GM18867 (cell line): ENCODE data around the gene VSIR.

Experiments
- ATAC-seq: cut with Tn5 transposase; IDR thresholded peaks from one replicate; pipeline ENCODE4 v1.9.1; 2021; ENCODE audit warnings: mild to moderate bottlenecking, moderate library complexity; ENCODE audit not compliant: unreplicated experiment

Gene VSIR

DNA sequence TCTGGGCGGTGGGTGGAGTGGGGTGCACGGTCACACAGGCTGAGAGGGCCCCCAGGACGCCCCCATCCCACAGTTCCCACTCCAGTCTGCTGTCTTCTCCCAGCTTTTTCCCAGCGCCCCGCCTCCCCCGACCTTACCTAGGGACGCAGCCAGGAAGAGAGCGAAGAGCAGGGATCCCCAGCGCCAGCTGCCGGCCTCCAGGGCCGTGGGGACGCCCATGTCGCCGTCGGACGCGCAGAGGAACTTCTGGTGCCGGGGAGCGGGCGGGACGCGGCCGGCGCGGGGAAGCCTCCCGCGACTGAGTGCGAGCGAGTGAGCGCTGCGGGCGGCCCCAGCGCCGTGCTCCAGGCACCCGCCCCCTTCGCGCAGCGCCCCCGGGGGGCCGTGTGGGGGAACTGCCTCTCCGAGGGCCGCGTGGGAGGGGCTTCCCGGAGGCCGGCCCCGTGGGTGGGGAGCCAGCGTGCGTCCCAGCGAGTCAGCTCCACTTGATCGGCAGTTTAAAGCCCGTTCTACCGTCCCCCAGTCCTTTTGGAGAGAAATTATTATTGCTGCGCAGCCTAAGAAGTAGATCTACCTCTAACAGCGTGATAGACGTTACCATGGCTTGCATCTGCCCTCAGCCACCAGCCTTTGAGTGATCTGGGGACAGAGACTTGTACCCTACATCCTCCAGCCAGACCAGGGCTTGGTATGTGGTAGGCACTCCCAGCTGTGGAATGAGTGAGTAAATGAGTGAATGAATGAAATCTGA, at the start of gene VSIR:
Gene VSIR, minus strand, starts transcription at position 300 of the 751 bp plus-strand sequence. Its CDS starts 81 bp downstream, at position 219.
- peak; percentile 60 for ATAC-seq

DNA sequence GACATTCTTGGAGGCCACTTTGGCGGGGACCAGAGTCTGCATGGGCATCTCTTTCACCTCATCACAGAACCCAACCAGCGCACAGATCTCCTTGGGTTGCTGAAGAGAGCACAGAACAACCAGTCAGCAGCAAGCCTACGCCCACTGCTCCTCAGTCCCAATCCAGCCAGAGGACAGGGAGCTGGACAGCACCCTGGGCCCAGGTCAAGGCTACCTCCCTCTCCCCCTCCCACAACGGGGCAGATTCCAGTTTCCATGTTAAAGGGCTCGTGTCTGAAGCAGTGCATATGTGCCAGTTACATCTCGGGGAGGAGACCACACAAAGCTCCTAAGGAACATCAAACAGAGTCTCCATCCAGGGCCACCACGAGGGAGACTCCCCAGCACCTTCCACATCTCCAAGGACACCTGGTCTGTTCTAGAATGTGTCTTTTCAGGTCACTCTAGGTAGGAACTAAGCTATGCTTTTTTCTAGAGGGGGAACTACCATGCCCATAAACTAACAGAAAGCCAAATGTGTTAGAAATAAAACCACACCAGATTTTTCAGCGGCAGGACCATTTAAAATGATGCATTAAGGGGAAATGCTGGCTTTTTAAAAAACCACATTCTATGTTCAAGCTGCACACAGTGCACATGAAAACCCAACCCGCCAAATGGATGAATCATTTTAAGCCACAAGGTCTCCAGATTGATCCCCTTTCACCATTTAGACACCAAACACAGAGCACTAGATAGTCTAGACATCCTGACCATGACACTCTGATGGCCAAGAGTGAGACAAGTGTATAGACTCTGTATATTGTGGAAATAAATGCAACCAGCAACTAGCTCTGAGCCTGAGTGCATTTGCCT, 48.8 kb upstream of the VSIR start:
- ATAC-seq = no peak

DNA sequence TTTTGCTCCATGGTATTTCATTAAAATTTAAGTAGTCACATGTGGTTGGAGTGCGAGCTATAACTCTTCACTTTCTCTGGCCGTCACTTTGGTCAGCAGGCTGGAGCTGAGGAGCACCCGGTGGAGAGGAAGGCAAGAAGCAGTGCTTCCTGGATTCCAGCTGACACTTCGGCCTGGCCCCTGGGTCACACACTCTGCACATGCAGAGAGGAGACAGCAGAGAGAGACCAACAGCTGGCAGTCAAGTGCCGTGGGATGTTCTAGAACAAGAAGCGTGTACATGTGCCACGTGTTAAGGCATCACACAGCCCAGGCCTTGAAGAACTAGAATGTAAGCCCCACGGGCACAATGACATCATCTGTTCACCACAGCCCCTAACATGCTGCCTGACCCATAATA, 47.6 kb upstream of the VSIR start:
- no peak for ATAC-seq

DNA sequence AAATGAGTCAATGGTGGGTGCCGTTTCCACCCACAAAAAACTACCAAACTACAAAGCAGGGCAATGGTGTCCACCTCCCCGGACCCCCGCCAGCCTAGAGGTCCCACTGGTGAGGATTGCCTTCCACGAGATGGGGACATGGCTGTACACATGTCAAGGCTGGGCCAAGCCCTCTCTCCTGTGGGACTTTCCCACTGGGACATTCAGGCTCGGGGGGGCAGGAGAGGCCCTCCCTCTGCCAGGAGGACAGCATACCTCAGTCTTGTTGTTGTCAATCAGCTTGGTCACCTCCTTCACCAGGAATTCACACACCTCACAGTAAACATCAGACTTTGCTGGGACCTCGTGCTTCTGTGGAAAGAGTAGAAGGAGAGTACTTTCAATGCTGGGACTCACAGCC, 46.7 kb upstream of the VSIR start:
- ATAC-seq = no peak

DNA sequence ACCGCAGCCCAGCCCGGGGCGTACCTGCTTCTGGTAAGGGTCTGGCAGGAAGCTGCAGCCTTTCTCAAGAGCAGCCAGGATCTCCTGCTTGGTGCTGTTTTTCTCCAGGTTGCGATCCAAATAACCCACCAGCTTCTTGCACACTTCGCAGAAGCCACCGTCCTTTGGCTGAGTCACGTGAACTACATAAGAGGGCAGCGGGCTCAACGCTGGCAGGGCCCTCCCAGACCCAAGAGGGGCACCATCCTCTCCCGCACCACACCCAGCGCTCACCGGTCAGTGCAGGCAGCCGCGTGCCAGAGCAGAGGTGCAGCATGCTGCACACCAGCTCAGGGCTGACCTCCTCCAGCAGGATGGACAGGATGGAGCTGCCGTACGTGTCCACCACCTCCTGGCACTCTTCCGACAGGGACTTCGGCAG, 46.1 kb upstream of the VSIR start:
- ATAC-seq = no peak

DNA sequence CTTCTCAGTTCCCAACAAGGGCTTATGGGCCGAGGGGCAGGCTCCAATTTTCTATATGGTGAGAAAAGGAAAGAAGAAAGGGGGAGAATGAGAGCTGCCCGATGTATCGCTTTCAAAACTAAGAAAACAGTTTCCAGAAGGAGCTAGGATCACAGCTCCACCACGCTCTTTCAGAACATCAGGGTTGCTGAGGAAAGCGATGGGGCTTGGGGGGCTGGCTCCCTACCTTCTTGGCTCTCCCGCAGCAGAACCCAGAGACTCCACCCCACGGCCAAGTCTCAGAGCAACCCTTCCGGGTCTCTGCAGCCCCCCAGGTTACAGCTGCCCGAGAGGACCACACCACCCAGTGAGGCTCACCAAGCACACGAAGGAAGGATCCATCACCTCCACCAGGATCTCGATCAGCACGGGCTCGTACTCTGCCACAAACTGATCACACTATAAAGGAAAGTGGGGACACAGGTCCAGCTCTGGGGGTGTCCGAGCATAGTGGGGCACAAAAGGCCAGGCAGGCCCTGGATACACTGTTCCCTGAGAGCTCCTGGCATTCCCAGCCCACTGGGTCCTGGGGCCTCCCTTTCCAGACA, 45.4 kb upstream of the VSIR start:
- ATAC-seq = no peak

DNA sequence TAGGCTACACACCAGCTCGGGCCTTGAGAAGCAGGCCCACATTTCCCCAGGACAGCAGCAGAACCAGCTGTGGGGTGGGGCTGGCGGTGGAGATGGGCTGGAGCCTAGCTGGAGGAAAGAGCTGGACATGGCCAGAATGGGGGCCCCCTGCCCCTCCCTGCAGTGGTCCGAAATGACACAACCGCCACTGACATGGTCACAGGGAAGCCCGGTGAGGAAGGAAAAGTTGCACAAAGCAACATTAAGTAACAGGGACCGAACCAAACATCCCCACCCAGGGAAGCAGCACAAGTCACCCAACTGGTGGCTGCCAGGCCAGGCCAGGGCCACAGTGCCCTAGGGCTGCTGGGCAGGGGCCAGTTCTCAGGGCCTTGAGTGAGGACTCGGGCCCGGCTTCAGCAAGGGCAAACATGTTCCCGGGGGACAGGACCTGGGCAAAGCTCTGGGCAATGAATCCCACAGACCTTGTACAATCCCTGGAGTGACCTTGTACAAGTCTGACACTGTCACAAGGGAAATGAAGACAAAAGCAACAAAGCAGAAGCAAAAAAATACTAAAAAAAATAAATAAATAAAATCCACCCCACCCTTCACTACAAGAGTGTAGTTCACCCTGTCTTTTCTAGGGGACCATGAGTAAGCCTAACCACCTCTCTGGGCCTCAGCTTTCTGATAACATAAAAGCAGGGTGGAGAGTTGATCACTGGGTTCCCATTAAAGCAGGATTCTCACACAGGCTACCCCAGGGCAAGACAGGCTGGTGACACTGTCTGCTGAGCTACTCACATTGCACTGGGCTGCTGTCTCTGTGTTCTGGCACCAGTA, 44.7 kb upstream of the VSIR start:
- ATAC-seq = no peak

DNA sequence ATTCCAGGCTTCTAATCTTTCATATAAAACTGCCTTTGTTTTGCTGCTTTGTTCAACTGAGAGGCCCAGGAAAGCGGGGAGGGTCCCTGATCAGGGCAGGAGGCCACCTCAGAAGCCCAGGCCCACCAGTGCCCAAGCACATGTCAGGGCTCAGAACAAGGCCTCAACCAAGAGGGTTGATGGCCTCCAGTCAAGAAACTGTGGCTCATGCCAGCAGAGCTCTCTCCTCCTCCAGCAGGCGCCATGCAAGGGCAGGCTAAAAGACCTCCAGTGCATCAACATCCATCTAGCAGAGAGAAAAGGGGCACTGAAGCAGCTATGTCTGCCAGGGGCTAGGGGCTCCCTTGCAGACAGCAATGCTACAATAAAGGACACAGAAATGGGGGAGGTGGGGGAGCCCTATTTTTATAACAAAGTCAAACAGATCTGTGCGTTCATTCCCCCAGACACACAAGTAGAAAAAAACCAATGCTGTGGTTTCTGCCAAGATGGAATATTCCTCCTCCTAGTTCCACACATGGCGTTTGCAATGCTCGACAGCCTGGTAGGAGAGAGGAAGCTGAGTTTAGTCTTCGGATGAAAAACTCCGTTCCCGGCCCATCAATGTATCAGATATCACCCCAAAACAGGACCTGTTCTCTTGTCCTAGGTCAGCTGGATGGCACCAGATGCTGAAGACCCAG, 43.8 kb upstream of the VSIR start:
- ATAC-seq = no peak

DNA sequence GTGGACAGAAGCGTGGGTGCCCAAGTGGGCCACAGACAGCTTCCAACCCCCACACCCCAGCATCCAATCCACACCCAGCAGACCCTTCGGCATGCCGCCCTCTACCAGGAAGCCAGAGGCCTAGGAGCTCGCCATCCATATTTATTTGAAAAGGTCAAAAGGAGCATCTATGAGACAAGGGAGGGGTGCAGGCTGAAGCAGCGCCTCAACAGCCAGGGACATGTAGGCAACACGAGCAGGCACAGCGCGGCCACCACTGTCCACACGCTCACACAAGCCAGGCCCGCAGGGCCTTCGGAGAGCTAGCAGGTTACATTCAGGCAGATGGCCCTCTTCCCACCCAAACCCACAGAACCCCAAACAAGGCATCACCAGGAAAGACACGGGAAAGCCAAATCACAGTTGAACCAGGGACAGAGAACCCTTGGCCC, 43.1 kb upstream of the VSIR start:
- no peak for ATAC-seq

DNA sequence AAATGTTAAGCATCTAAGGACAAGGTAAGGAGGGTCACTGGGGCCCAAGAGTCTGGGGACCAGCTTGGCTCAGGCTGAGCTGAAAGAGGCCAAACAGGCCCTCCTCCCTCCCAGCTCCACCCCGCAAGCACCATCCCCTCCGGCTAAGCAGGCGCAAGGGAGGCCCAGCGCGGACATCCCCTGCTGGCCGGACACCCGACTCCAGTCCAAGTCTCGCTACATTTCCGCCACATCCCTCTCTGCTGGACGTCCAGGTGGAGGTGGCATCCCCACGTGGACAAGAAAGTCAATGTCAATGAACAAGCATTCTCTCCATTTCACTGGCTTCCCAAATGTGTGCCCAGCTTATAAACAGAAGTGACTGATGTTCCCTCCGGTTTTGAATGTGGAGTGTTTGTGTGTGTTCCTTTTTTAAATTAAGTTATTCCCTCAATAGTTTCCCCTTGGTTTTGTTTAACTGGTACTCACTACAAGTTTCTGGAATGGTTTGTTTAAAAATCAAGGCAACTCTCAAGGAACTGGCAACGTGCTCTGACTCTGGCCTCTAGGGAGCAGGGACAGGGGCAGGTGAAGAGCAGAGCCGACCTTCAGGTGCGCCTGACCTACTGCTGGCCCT, 42.3 kb upstream of the VSIR start:
- ATAC-seq = no peak

DNA sequence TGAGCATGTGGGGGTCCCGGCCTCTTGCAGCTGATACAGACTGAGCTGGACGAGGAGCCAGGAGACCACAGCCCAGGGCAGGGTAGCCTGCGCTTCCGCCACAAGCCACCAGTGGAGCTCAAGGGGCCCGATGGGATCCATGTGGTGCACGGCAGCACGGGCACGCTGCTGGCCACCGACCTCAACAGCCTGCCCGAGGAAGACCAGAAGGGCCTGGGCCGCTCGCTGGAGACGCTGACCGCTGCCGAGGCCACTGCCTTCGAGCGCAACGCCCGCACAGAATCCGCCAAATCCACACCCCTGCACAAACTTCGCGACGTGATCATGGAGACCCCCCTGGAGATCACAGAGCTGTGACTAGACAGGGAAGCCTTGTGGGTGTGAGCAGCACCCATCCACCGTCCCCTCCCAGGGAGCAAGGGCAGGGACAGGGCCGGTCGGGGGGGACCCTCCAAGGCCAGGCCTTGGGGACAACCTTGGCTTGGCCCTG, 41.6 kb upstream of the VSIR start:
- ATAC-seq = no peak

DNA sequence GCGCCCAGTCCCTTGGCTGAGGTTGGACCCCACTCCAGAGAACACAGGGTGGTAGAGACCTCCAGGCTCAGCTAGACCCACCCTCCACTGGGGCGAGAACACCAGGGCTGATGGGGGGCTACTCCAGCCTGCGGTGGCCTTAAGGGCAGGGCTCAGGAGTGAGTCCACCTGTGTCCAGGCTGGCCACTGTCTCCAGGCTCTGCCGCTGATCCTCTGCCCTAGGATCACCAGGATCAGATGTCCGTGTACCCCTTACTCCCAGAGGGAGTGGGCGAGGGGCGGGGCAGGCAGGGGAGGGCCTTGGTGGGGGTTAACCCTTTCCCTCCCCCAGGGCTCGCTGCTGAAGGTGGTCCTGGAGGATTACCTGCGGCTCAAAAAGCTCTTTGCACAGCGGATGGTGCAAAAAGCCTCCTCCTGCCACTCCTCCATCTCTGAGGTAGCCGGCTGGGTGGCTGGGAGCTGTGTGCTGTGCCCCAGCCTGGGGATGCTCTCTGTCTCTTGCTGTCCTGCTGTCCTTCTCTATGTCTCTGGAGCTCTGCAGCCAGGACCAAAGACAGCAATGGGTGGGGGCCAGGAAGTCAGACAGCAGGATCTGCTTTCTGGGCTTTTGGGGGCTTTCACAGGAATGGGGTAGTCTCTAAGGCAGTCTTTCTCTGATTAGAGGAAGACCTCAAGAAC, 39.7 kb upstream of the VSIR start:
- ATAC-seq = no peak

DNA sequence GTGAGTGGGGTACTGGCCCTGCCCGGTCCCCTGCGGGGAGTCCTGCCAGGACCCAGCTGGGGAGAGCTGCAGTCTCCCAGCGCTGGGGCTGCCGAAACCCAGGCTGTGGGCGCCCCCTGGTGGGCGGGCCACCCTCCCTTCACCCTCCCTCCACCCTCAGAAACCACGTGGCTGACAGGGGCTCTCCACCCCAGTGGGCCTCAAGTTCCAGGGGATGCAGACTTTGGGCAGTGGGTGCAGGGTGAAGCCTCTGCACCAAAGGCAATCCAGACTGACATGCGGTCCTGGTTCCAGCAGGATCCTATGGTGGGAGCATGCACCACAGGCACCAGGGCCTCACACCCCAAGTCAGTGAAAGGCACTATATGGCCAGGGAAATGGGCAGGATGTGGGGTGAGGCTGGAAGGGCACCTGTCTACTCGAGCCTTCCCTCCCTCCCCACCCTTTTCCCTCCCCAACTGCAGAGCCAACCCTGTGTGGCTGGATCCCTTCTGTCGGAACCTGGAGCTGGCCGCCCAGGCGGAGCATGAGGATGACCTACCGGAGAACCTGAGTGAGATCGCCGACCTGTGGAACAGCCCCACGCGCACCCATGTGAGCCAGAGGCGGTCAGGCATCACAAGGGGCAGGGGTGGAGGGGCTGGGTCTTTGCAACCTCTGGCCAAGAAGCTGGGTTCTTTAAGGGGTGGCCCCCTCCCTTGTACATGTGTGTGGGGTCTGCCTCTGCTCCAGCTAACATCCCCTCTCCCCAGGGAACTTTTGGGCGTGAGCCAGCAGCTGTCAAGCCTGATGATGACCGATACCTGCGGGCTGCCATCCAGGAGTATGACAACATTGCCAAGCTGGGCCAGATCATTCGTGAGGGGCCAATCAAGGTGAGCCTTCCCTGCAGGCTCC, 38.9 kb upstream of the VSIR start:
- no peak for ATAC-seq

DNA sequence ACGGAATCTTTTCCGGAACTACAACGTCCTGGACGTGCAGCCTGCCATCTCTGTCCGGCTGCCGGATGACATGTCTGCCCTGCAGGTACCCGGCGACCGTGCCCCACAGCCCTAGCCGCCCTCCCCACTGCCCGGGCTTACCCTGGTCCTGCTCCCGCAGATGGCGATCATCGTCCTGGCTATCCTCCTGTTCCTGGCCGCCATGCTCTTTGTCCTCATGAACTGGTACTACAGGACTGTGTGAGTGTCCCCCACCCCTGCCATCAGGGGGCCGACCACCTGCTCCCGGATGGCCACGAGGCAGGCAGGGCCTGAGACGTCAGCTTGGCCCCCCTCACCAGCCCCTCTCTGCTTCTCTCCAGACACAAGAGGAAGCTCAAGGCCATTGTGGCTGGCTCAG, 38.0 kb upstream of the VSIR start:
- no peak for ATAC-seq

DNA sequence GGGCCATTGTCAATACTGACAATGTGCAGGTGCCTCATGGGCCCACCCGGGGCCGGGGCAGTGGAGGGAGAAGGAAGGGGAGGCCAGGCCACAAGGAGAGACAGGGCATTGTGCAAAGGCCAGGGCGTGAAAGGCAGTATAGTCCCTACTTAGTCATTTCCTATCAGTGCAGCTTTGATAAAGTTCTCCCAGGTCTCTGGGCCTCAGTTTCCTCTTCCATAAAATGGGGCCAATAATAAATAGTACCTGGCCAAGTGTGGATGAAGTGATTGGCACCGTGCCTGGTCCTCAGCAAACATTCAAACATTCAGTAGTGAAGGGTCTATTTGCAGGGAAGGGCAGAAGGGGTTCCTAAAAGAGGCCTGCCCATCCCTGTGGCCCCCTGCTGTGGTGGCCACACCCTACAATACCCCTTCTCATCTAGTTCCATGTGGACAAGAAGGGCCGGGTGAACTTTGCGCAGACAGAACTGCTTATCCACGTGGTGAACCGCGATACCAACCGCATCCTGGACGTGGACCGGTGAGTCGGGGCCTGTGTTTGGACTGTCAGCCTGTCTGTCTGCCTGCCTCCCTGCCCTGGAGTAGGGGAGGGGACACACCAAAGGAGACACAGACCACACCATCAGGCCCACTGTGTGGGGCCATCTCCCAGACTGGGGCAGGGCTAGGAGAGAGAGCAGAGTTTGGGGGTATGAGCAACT, 36.9 kb upstream of the VSIR start:
- ATAC-seq = no peak

DNA sequence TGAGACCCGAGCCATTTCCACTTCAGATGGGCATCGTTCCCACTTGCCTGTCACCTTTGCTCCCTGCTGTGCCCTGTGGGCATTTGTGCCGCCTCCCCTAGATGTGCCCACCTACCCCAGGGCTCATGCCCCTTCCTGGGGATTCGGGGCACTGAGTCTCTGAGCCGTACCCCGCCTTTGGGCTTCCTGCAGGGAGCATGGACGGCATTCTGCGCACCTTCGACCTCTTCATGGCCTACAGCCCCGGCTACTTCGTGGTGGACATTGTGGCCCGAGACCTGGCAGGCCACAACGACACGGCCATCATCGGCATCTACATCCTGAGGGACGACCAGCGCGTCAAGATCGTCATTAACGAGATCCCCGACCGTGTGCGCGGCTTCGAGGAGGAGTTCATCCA, 36.3 kb upstream of the VSIR start:
- no peak for ATAC-seq
